GM21360 (cell line): ENCODE data around the gene SLC22A23.

ENCODE experiments used
- ATAC-seq: cut with Tn5 transposase; IDR thresholded peaks from one replicate; pipeline ENCODE4 v1.9.1; 2021; ENCODE audit warnings: mild to moderate bottlenecking, moderate library complexity; ENCODE audit not compliant: unreplicated experiment

The SLC22A23 gene

GRCh38 chr6:3233321-3233720 lies 223.5 kb downstream of the SLC22A23 start:
- no peak for ATAC-seq

- ATAC-seq: no peak
These were observed 224.6 kb downstream of the SLC22A23 start for GRCh38 chr6:3232017-3232945.

GRCh38 chr6:3231247-3232016 lies 225.4 kb downstream of the SLC22A23 start:
- ATAC-seq: no peak

- ATAC-seq: no peak
These were observed 226.0 kb downstream of the SLC22A23 start for GRCh38 chr6:3230900-3231246.

- no peak for ATAC-seq
These were observed 226.5 kb downstream of the SLC22A23 start for GRCh38 chr6:3230256-3230882.

- ATAC-seq: no peak
These were observed 227.2 kb downstream of the SLC22A23 start for GRCh38 chr6:3229566-3230178.

- ATAC-seq: no peak
These were observed 227.9 kb downstream of the SLC22A23 start for GRCh38 chr6:3228771-3229565.

GRCh38 chr6:3228046-3228671 lies 228.7 kb downstream of the SLC22A23 start:
- no peak for ATAC-seq

GRCh38 chr6:3227363-3228045 lies 229.3 kb downstream of the SLC22A23 start, which contains the start of gene TUBB2B:
Gene TUBB2B, minus strand, starts transcription at chr6:3227653. Its CDS starts 110 bp downstream, at chr6:3227543.
- no peak for ATAC-seq

GRCh38 chr6:3226481-3227362 lies 230.1 kb downstream of the SLC22A23 start:
- no peak for ATAC-seq

GRCh38 chr6:3226042-3226441 lies 230.8 kb downstream of the SLC22A23 start:
- no peak for ATAC-seq

GRCh38 chr6:3222506-3223038 lies 234.3 kb downstream of the SLC22A23 start:
- ATAC-seq: no peak

GRCh38 chr6:3221578-3221977 lies 235.3 kb downstream of the SLC22A23 start:
- ATAC-seq: no peak

GRCh38 chr6:3220366-3220765 lies 236.5 kb downstream of the SLC22A23 start:
- ATAC-seq: no peak
